ENCODE data around the gene FAM118B. TPM values are rescaled to one million over a fixed set of nuclear protein-coding genes. Genes with fewer than 3 reads are reported as not detected.
A peak's percentile ranks its signal among the peaks of the same experiment; 100 is the strongest.

Gene FAM118B
- total and polyA plus RNA-seq, 2 experiments from 2014 or later = 13.7 to 33.9 TPM

- TF ChIP-seq CTCF (IDR thresholded peaks at IDR 0.05; ENCODE audit: low read depth, low read length) = no peak
- H3K36me3 ChIP-seq = peaks cover 44% of the 10 kb centered on the region
- H3K9me3 ChIP-seq (ENCODE audit: low read depth) = no peaks in the 10 kb centered on the region
- peak overlapping the region; percentile 93 for H3K27ac ChIP-seq
- peak overlapping the region; percentile 79 for H3K4me3 ChIP-seq
- no peak for DNase-seq (ENCODE audit: low read depth in 1 of 2, low spot score in 1 of 2)
- no peaks in the 10 kb centered on the region for H3K27me3 ChIP-seq
- peaks cover 4% of the 10 kb centered on the region for H3K4me1 ChIP-seq (ENCODE audit: low read depth)
These were observed 56.1 kb downstream of the FAM118B start for GRCh38 chr11:126267650-126268049.

- Histone ChIP-seq H3K27ac (peak overlapping the region; percentile 93), H3K4me3 (peak overlapping the region; percentile 79), H3K27me3 (no peaks in the 10 kb centered on the region), H3K4me1 (ENCODE audit: low read depth) (peaks cover 4% of the 10 kb centered on the region), H3K36me3 (peaks cover 39% of the 10 kb centered on the region), H3K9me3 (ENCODE audit: low read depth) (no peaks in the 10 kb centered on the region)
- DNase-seq (ENCODE audit: low read depth in 1 of 2, low spot score in 1 of 2) = no peak
- no peak for TF ChIP-seq CTCF (IDR thresholded peaks at IDR 0.05; ENCODE audit: low read depth, low read length)
These were observed 56.8 kb downstream of the FAM118B start for GRCh38 chr11:126268361-126268707.

GRCh38 chr11:126268708-126269579, 57.4 kb downstream of the FAM118B start, which contains the start of the genes FOXRED1 and SRPRA:
Gene FOXRED1, plus strand, starts transcription at chr11:126269154. Its CDS starts 53 bp downstream, at chr11:126269207.
Gene SRPRA, minus strand, starts transcription at chr11:126268895. Its CDS starts 91 bp downstream, at chr11:126268804.
- Histone ChIP-seq H3K4me1 (ENCODE audit: low read depth) (peaks cover 4% of the 10 kb centered on the region), H3K27ac (peak within 1 kb of the TSS; percentile 93), H3K36me3 (peaks cover 39% of the 10 kb centered on the region), H3K27me3 (no peaks in the 10 kb centered on the region), H3K4me3 (peak within 1 kb of the TSS; percentile 79), H3K9me3 (ENCODE audit: low read depth) (no peaks in the 10 kb centered on the region)
- TF ChIP-seq CTCF (IDR thresholded peaks at IDR 0.05; ENCODE audit: low read depth, low read length) = no peak
- peak; percentile 99 to 100 for DNase-seq (ENCODE audit: low read depth in 1 of 2, low spot score in 1 of 2)

- Histone ChIP-seq H3K27ac (no peak overlapping the region), H3K4me1 (ENCODE audit: low read depth) (peaks cover 16% of the 10 kb centered on the region), H3K36me3 (peaks cover 15% of the 10 kb centered on the region), H3K9me3 (ENCODE audit: low read depth) (no peaks in the 10 kb centered on the region), H3K4me3 (no peak overlapping the region), H3K27me3 (no peaks in the 10 kb centered on the region)
- TF ChIP-seq CTCF (IDR thresholded peaks at IDR 0.05; ENCODE audit: low read depth, low read length) = no peak
- DNase-seq (ENCODE audit: low read depth in 1 of 2, low spot score in 1 of 2) = no peak
These were observed 65.7 kb downstream of the FAM118B start for GRCh38 chr11:126277322-126277721.

- no peaks in the 10 kb centered on the region for H3K27me3 ChIP-seq
- peaks cover 15% of the 10 kb centered on the region for H3K36me3 ChIP-seq
- H3K27ac ChIP-seq = no peak overlapping the region
- H3K4me3 ChIP-seq = no peak overlapping the region
- H3K9me3 ChIP-seq (ENCODE audit: low read depth) = no peaks in the 10 kb centered on the region
- no peak for TF ChIP-seq CTCF (IDR thresholded peaks at IDR 0.05; ENCODE audit: low read depth, low read length)
- peaks cover 19% of the 10 kb centered on the region for H3K4me1 ChIP-seq (ENCODE audit: low read depth)
- no peak for DNase-seq (ENCODE audit: low read depth in 1 of 2, low spot score in 1 of 2)
These were observed 66.2 kb downstream of the FAM118B start for GRCh38 chr11:126277780-126278179.

Measured in cardiac muscle cell (in vitro differentiated cells and primary cell).